Kidney (tissue), 14 donors: ENCODE results near the gene TASL. TPM values are rescaled to one million over a fixed set of nuclear protein-coding genes. Genes with fewer than 3 reads are reported as not detected.

Experiments
- DNase-seq, 5 donors: peaks; one replicate each; pipeline ENCODE4 v3.0.0-alpha.2; 2013 to 2020
- FAIRE-seq: peaks from 2 replicates; lab custom pipeline; 2012; peaks lifted over from hg19 to GRCh38; lab: Jason Lieb, UNC
- H3K27ac ChIP-seq, 2 donors: one replicate each; pipeline ENCODE4 v1.7.0; 2013; ENCODE audit warnings: low read depth in 2 of 2, low read length in 2 of 2, inconsistent platforms in 1 of 2
- H3K27me3 ChIP-seq: one replicate; pipeline ENCODE4 v1.7.1; 2013; ENCODE audit warnings: low read length, inconsistent platforms; ENCODE audit not compliant: control insufficient read depth, insufficient read depth
- H3K36me3 ChIP-seq, 3 donors: one replicate each; pipeline versions ENCODE4 v1.7.0 to v1.7.1; 2013; ENCODE audit warnings: low read length in 3 of 3, control low read depth in 1 of 3, inconsistent platforms in 1 of 3; ENCODE audit not compliant: insufficient read depth in 3 of 3, control insufficient read depth in 2 of 3
- H3K4me1 ChIP-seq, 3 donors: one replicate each; pipeline versions ENCODE4 v1.7.0 to v1.7.1; 2013; ENCODE audit warnings: low read length in 3 of 3, inconsistent platforms in 1 of 3, low read depth in 1 of 3; ENCODE audit not compliant: control insufficient read depth in 2 of 3, insufficient read depth in 2 of 3
- H3K4me3 ChIP-seq, 3 donors: one replicate each; pipeline versions ENCODE4 v1.7.0 to v1.8.1; 2013; ENCODE audit warnings: low read length in 3 of 3, control low read depth in 1 of 3, inconsistent platforms in 1 of 3
- H3K9ac ChIP-seq, 3 donors: one replicate each; pipeline versions ENCODE4 v1.7.0 to v1.7.1; 2013; ENCODE audit warnings: low read length in 3 of 3, control low read depth in 1 of 3, inconsistent platforms in 1 of 3
- H3K9me3 ChIP-seq, 3 donors: one replicate each; pipeline versions ENCODE4 v1.7.0 to v1.7.1; 2013; ENCODE audit warnings: low read length in 3 of 3, control low read depth in 1 of 3, inconsistent platforms in 1 of 3; ENCODE audit not compliant: control insufficient read depth in 2 of 3, insufficient read depth in 1 of 3
- CTCF ChIP-seq: IDR thresholded peaks from 3 replicates; pipeline ENCODE4 v1.5.1; 2012; ENCODE audit warnings: mild to moderate bottlenecking, moderate library complexity, borderline replicate concordance; ENCODE audit not compliant: insufficient read depth; ENCODE audit errors: extremely low read depth
- intact Hi-C: fragments of 100-400 bp; cut with DNase I; formaldehyde crosslinking; loops from one replicate; pipeline ENCODE4 v1.11.1; 2022
- polyA plus RNA-seq: library from polyadenylated mRNA; stranded (reverse); fragments of 350-450 nt; fragmentation: Illumina TruSeq; extraction: RNeasy Lipid Tissue Mini Kit (QIAGEN cat#74804); gene quantifications from one replicate; pipeline ENCODE4 v1.2.3, GENCODE V29; 2014; ENCODE audit warnings: low read depth, low replicate concordance; ENCODE audit not compliant: insufficient read depth
- total RNA-seq: library from RNA; stranded (reverse); fragmentation: NEBNext Ultra II Directional; extraction: Animal tissue kit (Norgen Biotek cat#: 25700); gene quantifications from one replicate; pipeline ENCODE4 v1.2.1, GENCODE V29; 2021
- donor health status: control.
- donor health status: control.
- donor health status: control.
- donor health status: control.
- donor health status: control.
- donor health status: DM: yes; HTN: yes; CAD: no.
- donor health status: Normal renal cell carcinoma (clear cell type).

Gene TASL
- total and polyA plus RNA-seq, 2 donors from 2014 or later: 0.22 to 1.8 TPM

DNA sequence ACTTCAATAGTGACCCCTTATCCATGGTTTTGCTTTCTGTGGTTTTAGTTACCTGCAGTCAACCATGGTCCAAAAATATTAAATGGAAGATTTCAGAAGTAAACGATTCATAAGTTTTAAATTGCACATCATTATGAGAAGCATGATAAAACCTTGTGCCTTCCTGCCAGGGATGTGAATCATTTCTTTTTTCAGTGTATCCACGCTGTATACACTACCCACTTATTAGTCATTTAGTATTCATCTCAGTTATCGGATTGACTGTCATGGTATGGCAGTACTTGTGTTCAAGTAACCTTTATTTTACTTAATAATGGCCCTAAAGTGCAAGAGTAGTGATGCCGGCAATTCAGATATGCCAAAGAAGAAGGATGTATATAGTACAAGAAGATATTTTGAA is 37.7 kb upstream of the TASL start:
- H3K9ac ChIP-seq: no peak overlapping the region
- H3K27me3 ChIP-seq: no peaks in the 10 kb centered on the region
- no peak overlapping the region for H3K4me3 ChIP-seq
- intact Hi-C loops: no loop called here
- DNase-seq: no peak
- no peak for FAIRE-seq
- no peak for TF ChIP-seq CTCF
- no peaks in the 10 kb centered on the region for H3K9me3 ChIP-seq
- H3K27ac ChIP-seq: no peak overlapping the region
- H3K36me3 ChIP-seq: no peaks in the 10 kb centered on the region
- no peaks in the 10 kb centered on the region for H3K4me1 ChIP-seq

DNA sequence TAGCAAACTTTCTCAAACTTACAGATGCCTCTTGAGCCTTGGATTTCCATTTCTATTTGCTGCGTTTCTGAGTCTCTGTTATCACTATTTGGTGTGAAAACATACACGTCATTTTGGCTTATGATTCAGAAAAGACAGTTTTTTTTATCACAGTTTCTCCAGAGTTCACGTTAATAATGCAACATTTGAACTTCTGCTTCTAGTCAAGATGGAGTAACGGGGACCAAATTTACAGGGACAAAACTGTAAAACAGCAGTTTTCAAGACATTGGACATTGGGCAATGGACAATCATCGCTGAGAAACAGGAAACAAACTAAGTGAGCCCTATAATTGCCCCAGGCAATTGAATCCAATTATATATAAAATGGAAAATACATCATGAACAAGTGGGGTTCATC is 36.2 kb upstream of the TASL start:
- DNase-seq (no peak), FAIRE-seq (no peak)
- TF ChIP-seq CTCF: no peak
- H3K36me3 ChIP-seq: no peaks in the 10 kb centered on the region
- no peak overlapping the region for H3K27ac ChIP-seq
- no peak overlapping the region for H3K4me3 ChIP-seq
- no peaks in the 10 kb centered on the region for H3K9me3 ChIP-seq
- no peaks in the 10 kb centered on the region for H3K27me3 ChIP-seq
- intact Hi-C loops: no loop called here
- no peak overlapping the region for H3K9ac ChIP-seq
- no peaks in the 10 kb centered on the region for H3K4me1 ChIP-seq

- Histone ChIP-seq H3K9me3 (no peaks in the 10 kb centered on the region), H3K36me3 (no peaks in the 10 kb centered on the region), H3K27ac (no peak overlapping the region), H3K4me1 (no peaks in the 10 kb centered on the region), H3K4me3 (no peak overlapping the region), H3K27me3 (no peaks in the 10 kb centered on the region), H3K9ac (no peak overlapping the region)
- FAIRE-seq: no peak
- intact Hi-C loops: no loop called here
- no peak for DNase-seq
- no peak for TF ChIP-seq CTCF
Observed at GRCh38 chrX:30612250-30612655, 34.7 kb upstream of the TASL start.

DNA sequence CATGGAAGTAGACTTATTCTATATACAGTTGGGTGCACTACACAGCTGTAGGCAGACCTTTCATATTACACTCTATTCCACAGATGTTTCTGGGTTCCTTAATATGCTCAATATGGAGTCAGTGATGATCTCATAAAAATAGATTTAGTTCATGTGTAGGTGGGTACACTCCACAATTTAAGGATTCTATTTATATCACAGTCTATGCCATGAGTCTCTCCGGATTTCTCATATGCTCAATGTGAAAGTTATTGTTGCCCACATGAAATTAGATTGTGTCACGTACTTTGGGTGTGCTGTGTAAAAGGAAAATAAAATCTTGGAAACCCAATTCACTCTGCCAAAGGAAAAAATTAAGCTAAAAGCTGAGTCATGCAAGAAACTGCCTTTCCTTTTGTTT is 32.5 kb upstream of the TASL start:
- Histone ChIP-seq H3K4me3 (no peak overlapping the region), H3K27ac (no peak overlapping the region), H3K9ac (no peak overlapping the region), H3K9me3 (no peaks in the 10 kb centered on the region), H3K36me3 (no peaks in the 10 kb centered on the region), H3K27me3 (no peaks in the 10 kb centered on the region), H3K4me1 (no peaks in the 10 kb centered on the region)
- no peak for TF ChIP-seq CTCF
- no peak for DNase-seq
- intact Hi-C loops: no loop called here
- no peak for FAIRE-seq
